GM18508 (cell line): Measurements from ENCODE around the gene CAMK2B.

Source experiments
- ATAC-seq: cut with Tn5 transposase; IDR thresholded peaks from one replicate; pipeline ENCODE4 v1.9.1; 2021; ENCODE audit warnings: moderate number of reproducible peaks; ENCODE audit not compliant: insufficient read depth, unreplicated experiment

The CAMK2B gene

DNA sequence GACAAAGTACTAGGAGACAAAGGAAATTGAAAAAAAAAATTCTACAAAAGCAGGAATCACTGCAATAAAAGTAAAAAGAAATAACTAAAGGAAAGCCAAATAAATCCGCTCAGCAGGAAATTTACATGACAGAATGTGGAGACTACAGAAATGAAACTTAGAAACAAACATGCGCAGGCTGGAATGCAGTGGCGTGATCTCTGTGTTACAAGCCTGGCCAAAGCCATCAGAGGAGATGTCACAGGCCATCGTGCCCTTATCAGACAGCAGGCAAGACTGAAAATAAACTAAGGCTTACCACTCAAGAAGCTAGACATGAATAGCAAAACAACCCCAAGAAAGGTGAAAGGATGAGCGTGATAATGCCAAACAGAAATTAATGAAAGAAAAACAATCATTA is 6.3 kb upstream of the CAMK2B start:
- ATAC-seq: no peak

- ATAC-seq: no peak
Observed at GRCh38 chr7:44330331-44330730, 4.9 kb upstream of the CAMK2B start.

GRCh38 chr7:44329888-44330287 is 4.5 kb upstream of the CAMK2B start:
- no peak for ATAC-seq

GRCh38 chr7:44329081-44329480 is 3.7 kb upstream of the CAMK2B start:
- no peak for ATAC-seq

DNA sequence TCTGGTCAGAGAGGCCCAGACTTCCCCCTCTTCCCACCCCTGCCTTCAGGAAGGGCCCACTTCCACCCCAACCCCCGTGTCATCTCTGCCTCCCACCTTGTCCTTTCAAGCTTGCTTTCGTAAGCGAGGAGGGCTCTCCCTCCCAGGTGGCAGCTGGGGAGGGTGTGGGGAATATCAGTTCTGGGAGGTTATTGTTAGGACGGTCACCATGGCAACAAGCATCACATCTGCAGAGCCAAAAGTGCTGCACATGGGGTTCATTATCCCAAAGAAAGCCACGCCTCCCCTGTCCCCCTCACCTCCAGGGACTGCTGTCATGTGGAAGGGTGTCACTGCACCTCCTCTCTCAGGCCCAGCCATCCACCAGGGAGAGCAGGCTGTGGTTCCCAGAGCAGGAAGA is 2.6 kb upstream of the CAMK2B start:
- no peak for ATAC-seq

DNA sequence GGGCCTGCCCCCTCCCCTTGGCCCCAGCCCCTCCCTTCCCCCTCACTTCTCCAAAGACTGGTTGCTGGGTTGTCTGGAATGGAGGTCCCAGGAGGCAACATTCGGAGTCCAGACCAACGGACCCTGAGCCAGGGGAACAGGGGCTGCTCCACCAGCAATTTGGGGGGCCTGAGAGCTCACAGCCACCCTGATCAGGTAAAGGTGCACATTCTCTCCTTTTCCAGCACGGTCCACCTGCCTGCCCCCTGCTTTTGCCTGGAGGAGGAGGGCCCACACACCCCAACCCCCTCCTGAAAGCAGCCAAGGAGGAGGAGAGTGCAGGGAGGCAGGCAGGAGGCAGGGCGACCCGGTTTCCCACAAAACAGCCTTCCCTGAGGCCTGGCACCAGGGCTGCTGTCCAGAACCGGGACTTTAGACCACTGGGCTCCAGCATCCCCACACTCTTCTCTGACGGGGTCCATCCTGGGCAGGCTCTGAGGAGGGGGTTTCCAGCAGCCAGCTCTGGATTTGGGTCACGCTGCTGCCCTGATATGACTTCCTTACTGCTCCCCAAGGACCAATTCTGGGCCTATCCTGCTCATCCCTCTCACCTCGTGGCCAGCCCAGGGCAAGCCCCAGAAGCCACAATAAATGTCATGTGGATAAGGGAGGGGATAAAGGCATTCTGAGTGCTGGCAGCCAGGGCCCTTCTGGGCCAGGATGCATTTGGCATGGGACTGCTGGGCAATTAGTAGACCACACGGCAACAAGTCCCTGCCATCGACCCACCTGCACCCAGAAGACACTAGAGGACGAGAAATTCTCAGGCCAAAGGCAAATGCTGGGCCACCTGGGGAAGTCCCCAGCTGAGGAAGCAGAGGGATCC is 1.1 kb upstream of the CAMK2B start:
- ATAC-seq: no peak

DNA sequence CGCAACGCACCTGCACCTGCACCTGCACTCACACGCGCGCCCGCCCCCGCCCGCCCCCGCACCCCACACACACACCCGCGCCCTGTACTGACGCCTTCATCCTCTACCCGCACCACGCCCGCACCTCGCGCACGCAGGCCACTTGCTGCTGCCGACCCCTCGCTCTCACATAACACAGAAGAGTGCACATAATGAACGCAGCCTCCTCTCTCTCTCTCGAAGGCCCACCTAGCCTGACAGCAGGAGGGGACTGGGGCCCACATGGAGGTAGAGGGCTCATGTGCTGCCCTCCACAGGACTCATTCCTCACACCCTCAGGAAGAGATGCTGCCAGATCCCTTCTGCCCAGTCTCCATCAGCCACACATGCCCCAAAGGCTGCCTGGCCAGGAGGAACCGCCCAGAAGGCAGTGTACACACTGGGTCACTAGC is 432 bp upstream of the CAMK2B start:
- no peak for ATAC-seq

- no peak for ATAC-seq
Observed at GRCh38 chr7:44324481-44325200, 753 bp downstream of the CAMK2B start.

- no peak for ATAC-seq
Observed at GRCh38 chr7:44324204-44324480, 1.3 kb downstream of the CAMK2B start.

GRCh38 chr7:44323381-44324203 is 1.8 kb downstream of the CAMK2B start:
- no peak for ATAC-seq

GRCh38 chr7:44322631-44323363 is 2.6 kb downstream of the CAMK2B start:
- no peak for ATAC-seq

DNA sequence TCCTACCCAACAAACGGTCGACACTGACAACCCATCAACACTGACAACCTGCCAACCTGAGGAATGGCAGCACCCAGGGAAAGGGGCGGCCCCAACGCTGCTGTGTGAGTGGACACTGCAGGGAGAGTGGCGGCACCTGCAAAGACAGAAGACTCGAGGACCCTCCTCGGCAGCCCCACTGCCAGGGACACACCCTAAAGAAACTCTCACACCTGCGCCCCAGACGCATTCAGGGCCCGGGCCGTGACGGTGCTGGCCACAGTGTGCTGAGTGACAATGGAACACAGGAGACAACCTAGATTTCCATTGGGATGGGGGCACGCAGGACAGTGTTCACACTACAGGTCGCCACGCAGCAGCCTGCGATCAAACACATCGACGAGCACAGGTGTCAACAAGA is 3.6 kb downstream of the CAMK2B start:
- no peak for ATAC-seq

DNA sequence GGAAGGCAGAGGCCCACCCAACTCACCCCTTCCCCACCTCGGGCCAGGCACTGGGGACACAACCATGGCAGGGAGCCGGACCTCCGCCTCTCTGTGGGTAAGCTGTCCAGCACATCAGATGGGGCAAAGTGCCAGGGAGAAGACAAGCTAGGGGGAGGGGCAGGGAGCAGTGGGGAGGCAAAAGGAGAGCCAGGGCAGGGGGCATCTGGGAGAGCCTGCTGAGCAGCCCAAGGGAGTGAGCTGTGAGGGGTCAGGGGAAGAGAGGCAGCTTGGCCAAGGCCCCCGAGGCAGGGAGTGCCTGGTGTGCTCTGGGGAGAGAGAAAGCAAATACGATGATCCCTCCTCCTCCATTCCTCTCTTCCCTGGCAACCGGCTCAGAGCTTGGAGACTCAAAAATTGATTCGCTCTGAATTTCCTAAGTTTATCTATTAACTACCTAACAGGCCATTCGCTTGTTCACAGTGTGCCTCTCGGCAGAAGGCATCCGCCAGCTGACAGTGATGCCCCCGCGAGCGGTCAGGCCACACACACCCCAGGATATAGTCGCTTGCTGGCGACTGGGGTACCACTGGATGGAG is 4.5 kb downstream of the CAMK2B start:
- no peak for ATAC-seq

DNA sequence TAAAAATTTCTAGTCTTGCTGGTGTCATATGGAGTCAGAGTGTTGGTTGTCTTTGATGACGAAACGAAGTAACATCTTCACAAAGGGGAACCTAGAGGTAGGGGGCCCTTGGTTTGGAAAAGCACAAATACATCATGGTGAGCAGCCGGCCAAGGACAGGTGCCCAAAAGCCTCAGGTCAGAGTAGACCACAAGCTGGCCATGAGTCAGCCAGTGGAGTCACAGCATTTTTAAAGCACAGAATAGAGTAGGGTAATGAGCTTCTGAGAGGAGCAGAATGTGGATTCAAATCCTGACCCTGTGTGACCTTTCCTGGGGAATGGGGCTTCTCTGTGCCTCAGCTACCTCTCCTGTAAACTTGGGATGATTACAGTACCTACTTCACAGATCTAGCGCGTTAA is 5.3 kb downstream of the CAMK2B start:
- ATAC-seq: no peak

DNA sequence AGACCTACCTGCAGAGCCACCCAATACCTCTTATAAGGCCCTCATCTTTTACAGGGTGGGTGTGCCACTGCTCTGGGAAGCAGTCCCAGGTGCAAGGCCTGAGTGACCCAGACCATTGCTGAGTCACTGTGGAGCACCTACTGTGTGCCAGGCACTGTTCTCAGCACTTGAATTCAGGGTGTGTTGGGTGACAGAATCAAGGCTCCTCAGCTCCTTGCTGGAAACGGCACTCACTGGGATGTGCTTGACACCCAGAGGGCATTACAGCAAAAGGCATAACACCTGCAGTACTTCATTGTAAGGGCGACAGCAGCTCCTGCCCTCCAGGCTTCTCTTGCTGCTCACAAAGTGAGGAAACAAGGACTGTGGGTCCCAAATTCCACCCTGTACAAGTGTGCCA is 7.1 kb downstream of the CAMK2B start:
- no peak for ATAC-seq

- no peak for ATAC-seq
Observed at GRCh38 chr7:44315301-44315903, 10.0 kb downstream of the CAMK2B start.

- no peak for ATAC-seq
Observed at GRCh38 chr7:44313621-44314031, 11.8 kb downstream of the CAMK2B start.

DNA sequence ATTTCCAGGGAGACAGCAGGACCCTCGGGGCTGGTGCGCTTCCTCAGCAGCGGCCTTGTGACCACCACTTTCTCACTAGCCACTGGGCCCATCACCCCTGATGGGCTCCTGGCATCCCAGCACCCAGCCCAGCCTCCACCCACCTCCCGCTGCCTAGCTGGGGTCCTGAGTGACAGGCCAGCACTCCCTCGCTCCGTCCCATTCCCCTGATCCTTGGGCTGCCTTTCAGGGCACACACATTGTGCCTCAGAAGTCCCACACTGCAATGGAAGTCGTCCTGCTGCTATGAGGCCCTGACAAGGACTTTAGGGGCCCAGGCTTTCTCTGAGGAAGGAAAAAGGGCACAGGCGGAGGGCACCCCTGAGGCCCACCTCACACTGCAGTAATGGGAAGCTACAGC is 12.4 kb downstream of the CAMK2B start:
- no peak for ATAC-seq

- ATAC-seq: no peak
Observed at GRCh38 chr7:44311561-44312495, 13.6 kb downstream of the CAMK2B start.
